Inflammatory macrophage treated with lipopolysaccharide for 4 hours (primary cell): ENCODE data around the gene SLC6A19.
A peak's percentile ranks its signal among the peaks of the same experiment; 100 is the strongest.

Source experiments
- DNase-seq: peaks from one replicate; pipeline ENCODE4 v3.0.0-alpha.2; 2020

Gene SLC6A19

DNA sequence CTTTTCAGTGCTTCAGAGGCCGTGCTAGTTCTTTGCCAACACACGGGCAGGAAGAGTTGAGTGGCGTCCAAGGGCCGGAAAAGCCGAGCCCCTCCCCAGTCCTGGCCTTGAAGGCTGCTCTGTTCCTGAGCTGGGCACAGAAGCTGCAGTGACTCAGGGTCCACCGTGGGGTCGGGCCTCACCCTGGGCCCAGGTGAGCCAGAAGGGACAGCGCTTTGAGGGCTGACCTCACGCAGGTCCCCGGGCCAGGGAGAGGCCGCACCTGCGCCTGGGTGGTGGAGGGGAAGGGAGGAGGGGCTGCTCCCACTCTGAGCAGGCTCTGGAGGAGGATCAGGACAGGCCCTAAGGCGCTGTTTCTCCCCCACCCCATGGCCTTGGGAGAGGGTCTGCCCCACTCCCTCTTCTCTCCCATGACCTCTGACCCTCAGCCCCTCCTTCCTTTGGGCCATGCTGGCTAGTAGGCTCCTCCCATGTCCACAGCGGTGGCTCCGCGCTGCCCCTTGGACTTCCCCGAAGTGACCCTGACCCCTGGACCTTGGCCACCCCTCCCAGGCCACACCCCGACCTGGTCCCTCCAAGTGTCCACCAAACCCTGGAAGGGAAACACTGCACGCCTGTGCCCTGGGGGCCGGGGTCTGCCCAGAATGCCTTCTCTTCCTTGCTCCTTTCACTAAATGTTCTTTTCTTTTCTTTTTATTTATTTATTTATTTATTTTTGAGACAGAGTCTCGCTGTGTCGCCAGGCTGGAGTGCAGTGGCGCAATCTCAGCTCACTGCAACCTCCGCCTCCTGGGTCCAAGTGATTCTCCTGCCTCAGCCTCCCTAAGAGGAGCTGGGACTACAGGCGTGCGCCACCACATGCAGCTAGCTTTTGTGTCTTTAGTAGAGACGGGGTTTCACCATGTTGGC, 19.7 kb upstream of the SLC6A19 start:
- no peak for DNase-seq

GRCh38 chr5:1182360-1182632, 19.1 kb upstream of the SLC6A19 start:
- no peak for DNase-seq

DNA sequence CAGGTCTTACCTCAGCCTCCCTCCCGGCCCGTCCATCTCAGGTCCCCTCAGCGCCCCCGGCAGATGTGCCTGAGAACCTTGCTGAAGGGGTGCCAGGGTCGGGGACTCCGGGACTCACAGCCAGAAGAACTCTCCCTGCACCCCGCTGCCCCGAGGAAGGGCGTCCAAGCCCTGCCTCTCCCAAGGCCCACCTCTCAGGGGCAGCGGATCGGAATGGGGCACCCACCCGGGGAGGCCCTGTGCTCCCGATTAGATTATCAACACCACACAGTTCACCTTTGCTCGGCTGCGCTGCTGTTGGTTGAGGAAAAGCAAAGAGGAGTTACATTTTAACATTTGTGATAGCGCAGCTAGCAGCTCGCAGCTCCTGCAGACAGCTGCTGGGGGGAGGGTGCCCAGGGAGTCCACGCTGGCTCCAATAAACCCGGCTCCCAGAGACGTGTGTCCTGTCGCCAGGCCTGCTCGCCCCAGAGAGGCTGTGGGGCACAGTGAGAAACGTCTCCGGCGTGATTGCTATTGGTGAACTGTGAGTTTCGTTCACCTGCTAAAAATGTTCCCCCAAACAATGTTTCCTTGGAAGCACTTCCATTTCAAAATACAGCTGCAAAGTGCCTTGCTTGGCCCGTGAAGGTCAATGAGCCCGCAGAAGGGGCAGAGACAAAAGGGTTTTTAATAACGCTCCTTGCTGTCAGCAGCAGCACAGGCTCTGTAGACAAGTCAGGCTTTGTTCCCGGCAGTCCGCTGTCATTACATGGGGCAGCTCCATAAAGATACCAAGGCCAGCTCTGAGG, 18.6 kb upstream of the SLC6A19 start:
- DNase-seq: no peak

DNA sequence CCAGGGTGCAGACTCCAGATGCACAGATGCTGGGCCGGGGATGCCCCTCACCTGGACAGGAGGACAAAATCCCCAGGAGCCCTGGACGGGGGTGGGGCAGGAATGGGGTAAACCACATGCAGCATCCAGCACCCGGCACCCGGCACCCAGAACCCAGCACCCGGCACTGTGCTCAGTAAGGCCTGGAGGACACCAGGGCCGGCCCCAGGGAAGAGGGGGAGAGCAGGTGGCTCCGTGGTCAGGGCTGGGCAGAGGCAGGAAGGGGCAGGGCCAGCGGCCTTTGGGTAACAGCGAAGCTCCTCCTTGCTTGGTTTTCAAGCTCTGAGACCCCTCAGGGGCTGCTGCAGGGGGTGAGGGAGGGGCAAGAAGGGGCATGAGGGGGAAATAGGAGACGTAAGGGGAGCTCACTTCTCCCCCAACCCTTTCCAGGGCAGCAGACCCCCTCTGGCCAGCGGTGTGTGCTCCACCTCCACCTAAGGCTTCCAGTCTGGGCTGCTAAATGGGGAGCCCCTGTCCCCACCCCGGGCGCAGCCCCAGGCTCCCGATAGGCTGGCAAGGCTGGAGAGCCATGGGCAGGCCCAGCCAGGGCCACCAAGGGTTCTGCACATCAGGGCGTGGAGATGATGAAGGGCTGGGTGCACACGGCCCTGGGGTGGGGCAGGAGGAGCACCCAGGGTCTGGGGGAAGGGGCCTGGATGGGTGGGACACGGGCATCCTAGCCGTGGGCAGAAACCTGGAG, 17.8 kb upstream of the SLC6A19 start:
- no peak for DNase-seq

GRCh38 chr5:1184163-1184470, 17.3 kb upstream of the SLC6A19 start:
- DNase-seq: no peak

DNA sequence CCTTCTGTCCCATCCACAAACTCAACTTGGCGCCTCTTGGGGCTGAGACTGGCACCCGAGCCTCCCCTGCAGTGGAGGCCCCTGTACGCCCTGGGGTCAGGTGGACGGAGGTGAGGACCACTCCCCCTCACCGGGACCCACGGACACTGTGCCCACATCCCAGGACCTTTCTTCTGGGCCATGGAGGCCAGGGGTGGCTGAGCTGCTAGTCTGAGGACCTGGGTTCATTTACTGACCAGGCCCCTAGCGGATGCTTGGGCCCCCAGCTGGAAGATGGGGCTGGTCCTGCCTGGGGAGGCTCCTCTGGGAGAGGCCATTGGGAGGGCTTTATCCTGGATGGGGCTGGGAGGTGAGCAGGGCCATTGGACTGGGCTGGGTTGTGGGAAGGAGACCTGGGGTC, 16.9 kb upstream of the SLC6A19 start:
- no peak for DNase-seq

- DNase-seq: no peak
Measured at GRCh38 chr5:1185038-1185627, 16.3 kb upstream of the SLC6A19 start.

DNA sequence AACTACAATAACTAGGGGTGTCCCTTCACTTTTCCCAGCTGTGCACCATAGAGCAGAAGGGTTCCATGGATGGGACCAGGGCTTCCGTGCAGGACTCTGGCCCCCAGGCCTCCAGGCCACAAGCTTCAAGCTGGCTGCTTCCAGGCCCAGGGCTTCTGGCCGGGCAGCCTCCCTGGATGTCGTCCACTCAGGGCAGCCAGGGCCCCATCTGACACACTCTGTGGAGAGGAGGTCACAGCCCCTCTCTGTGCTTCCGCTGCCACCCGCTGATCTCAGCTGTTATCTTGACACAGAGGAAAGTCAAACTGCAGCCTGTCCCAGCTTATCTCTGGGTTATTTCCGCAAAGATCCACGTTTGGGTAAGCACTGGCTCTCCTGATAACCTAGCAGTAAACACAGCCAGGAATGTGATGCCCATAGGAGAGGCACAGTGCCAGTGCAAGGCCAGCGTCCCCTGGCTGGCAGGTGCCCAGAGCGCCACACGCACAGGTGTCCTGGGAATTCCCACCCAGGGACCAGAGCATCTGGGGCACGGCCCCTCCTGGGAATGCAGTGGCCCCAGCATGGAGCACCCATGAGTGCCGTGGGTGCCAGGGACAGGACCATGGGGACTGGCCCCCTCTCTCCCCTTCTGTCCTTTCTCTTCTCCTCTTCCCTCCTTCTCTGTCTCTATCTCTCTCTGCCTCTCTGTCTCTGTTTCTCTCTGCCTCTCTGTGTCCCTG, 15.6 kb upstream of the SLC6A19 start:
- DNase-seq: no peak

- DNase-seq: no peak
Measured at GRCh38 chr5:1186351-1187233, 14.8 kb upstream of the SLC6A19 start.

DNA sequence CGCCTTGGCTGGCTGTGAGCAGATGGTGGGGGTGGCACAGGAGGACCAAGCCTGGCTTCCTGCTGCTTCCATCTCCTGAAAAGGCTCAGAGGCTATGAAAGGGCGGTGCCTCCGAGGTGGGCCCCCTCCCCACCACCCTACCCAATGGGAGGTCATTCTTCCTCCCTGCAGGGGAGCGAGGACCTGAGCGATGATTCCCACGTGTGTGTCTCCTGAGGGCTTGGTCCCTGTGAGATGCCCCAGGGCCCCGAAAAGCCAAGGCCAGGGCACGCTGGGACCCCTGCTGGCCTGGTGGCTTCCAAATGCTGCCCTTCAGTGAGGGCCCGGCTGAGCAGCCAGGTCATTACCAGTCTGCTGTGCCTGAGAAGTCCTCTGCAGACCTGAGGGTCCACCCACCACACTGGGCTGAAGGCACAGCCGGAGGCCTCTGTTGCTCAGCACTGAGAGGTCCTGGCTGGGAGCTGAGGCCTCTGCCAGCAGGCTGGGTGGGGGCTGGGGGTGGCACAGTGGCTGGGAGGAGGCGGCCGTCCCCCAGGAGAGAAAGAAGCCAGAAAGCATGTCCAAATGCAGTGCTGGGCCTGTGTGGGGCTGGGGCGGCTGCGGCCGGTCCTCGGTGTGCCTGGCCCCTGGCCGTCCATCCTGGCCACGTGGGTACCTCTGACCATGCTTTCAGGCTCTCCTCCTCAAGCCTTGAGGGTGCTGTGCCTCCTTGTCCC, 14.0 kb upstream of the SLC6A19 start:
- DNase-seq: no peak

GRCh38 chr5:1187950-1188334, 13.5 kb upstream of the SLC6A19 start:
- DNase-seq: no peak

GRCh38 chr5:1188464-1188863, 12.9 kb upstream of the SLC6A19 start:
- DNase-seq: no peak

DNA sequence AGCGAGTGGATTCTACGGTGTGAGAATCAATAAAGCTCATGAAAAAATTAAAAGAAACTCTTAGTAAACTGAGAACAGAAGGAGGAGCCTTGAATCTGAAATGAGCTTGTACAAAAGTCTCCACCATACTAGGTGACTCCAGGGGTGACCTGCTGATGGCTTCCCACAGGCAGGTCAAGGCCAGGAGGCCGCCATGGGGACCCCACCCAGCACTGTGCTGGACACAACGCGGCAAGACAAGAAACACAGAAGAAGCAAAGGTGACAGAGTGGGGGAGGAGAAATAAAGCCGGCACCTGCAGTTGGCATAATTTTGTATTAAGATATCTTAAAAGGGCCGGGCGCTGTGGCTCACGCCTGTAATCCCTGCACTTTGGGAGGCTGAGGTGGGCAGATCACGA, 12.1 kb upstream of the SLC6A19 start:
- DNase-seq: no peak

GRCh38 chr5:1190278-1190677, 11.1 kb upstream of the SLC6A19 start:
- DNase-seq: no peak

GRCh38 chr5:1190837-1191239, 10.6 kb upstream of the SLC6A19 start:
- peak; percentile 33 for DNase-seq

- DNase-seq: no peak
Measured at GRCh38 chr5:1192971-1193590, 8.3 kb upstream of the SLC6A19 start.

DNA sequence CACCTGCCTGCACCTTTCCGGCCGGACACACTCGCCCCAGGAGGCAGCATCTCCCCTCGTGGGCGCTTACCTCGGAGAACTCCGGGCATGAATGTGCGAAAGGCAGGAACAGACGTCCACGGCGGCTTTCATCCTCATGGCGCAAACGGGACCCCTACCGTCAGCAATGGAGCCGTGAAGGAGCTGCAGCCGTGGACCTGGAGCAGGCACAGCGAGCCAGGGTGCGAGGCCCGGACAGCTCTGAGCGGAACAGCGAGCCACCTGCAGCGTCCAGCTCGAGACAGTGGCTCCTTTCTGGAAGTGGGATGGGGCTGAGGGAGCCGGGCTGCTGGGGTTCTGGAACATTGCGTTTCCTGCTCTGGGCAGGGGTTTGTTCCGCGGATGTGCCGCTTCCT, 7.8 kb upstream of the SLC6A19 start:
- DNase-seq: no peak

GRCh38 chr5:1194378-1194777, 7.0 kb upstream of the SLC6A19 start:
- no peak for DNase-seq

DNA sequence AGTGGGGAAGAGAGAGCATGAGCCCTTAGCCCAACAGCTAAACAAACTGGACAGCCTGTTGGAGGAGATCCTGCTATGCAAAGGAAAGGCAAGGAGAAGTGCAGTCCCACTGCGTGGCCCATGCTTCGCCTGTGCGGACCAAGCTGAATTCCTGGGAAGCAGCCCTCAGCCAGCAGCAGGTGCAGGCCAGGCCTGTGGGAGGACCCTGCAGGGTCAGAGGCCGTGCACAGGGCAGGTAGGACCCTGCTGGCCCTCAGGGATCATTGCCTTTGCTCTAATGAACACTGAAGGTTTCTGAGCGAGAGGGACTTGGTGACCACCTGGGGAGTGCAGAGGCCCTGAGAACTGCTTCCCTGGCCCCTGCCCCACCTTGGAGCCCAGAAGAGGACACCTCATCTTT, 6.0 kb upstream of the SLC6A19 start:
- no peak for DNase-seq

DNA sequence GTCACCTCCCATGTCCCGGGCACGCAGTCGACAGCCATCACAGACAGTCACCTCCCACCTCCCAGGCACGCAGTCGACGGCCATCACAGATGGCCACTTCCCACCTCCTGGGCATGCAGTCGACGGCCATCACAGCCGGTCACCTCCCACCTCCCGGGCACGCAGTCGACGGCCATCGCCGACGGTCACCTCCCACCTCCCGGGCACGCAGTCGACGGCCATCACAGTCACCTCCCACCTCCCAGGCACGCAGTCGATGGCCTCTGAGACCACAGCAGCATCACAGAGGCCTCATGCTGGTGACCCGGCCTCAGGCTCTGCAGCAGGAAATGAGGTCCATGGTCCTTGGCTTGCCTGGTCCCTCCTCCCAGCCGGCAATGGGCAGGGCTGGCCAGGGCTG, 5.5 kb upstream of the SLC6A19 start:
- DNase-seq: no peak

- DNase-seq: no peak
Measured at GRCh38 chr5:1196562-1196961, 4.8 kb upstream of the SLC6A19 start.
